H1 (cell line): ENCODE results near the gene MKKS. TPM values are rescaled to one million over a fixed set of nuclear protein-coding genes. Genes with fewer than 3 reads are reported as not detected.

ENCODE experiments used
- CTCF ChIA-PET: fragments of 300-600 bp; sonication (Branson Sonifier 250); formaldehyde crosslinking; loops from one replicate; lab custom pipeline; 2021; ENCODE audit not compliant: partially characterized antibody; lab: Charles Lee
- POLR2A ChIA-PET: fragments of 300-600 bp; sonication (Branson Sonifier 250); formaldehyde crosslinking; loops from one replicate; lab custom pipeline; 2021; ENCODE audit warnings: inconsistent platforms; ENCODE audit not compliant: partially characterized antibody; lab: Charles Lee
- DNase-seq, 2 experiments: peaks; one replicate each; pipeline versions ENCODE4 v3.0.0 to v3.0.0-alpha.2; 2010 to 2022; ENCODE audit warnings: low spot score in 2 of 2, low read depth in 1 of 2, mixed read lengths in 1 of 2
- FAIRE-seq: peaks from 2 replicates; lab custom pipeline; 2011; peaks lifted over from hg19 to GRCh38; lab: Jason Lieb, UNC
- H2AFZ ChIP-seq: 2 replicates; pipeline ENCODE4 v1.8.1; 2012; ENCODE audit warnings: low read length, inconsistent platforms
- H2AK5ac ChIP-seq: 2 replicates; pipeline ENCODE4 v1.6.1; 2013; ENCODE audit warnings: low read depth, low read length
- H2BK120ac ChIP-seq: replicated peaks from 2 replicates; pipeline ENCODE3; 2013; ENCODE audit warnings: low read depth, low read length, inconsistent platforms
- H2BK12ac ChIP-seq: 2 replicates; pipeline ENCODE4 v1.6.1; 2013; ENCODE audit warnings: low read depth, low read length
- H2BK15ac ChIP-seq: 2 replicates; pipeline ENCODE4 v1.6.1; 2013; ENCODE audit warnings: low read length
- H2BK20ac ChIP-seq: 2 replicates; pipeline ENCODE4 v1.6.1; 2013; ENCODE audit warnings: low read length
- H2BK5ac ChIP-seq: 2 replicates; pipeline ENCODE4 v1.6.1; 2013; ENCODE audit warnings: low read depth, low read length
- H3K14ac ChIP-seq: 2 replicates; pipeline ENCODE4 v1.6.1; 2013; ENCODE audit warnings: inconsistent platforms; ENCODE audit not compliant: insufficient read length
- H3K18ac ChIP-seq: 2 replicates; pipeline ENCODE4 v1.6.1; 2013; ENCODE audit warnings: low read length; ENCODE audit errors: extremely low read depth
- H3K23ac ChIP-seq: 2 replicates; pipeline ENCODE4 v1.6.1; 2013; ENCODE audit warnings: inconsistent platforms; ENCODE audit not compliant: insufficient read length
- H3K23me2 ChIP-seq: 2 replicates; pipeline ENCODE4 v1.6.1; 2013; ENCODE audit warnings: low read depth, low read length
- H3K27ac ChIP-seq: 2 replicates; pipeline ENCODE4 v1.6.1; 2011; ENCODE audit warnings: low read depth, low read length, inconsistent platforms
- H3K27me3 ChIP-seq, 4 experiments: replicated peaks in 1 of 4; 1 replicate in 1 of 4; 2 replicates in 3 of 4; pipeline versions ENCODE4 v1.6.1 to v1.8.1; 2011 to 2013; ENCODE audit warnings: low read length in 3 of 4, mild to moderate bottlenecking in 3 of 4, inconsistent platforms in 2 of 4, mixed read lengths in 2 of 4, moderate library complexity in 1 of 4; ENCODE audit not compliant: control insufficient read depth in 3 of 4, insufficient read depth in 3 of 4; ENCODE audit errors: extremely low read depth in 1 of 4
- H3K36me3 ChIP-seq, 4 experiments: 2 replicates each; pipeline versions ENCODE4 v1.6.1 to v1.8.1; 2011 to 2013; ENCODE audit warnings: mild to moderate bottlenecking in 4 of 4, low read length in 3 of 4, moderate library complexity in 2 of 4, control low read depth in 1 of 4, inconsistent platforms in 1 of 4; ENCODE audit not compliant: insufficient read depth in 4 of 4, control insufficient read depth in 2 of 4
- H3K4ac ChIP-seq: replicated peaks from 2 replicates; pipeline ENCODE3; 2013; ENCODE audit warnings: low read length, low read depth, mixed read lengths, inconsistent platforms; ENCODE audit not compliant: insufficient read length
- H3K4me1 ChIP-seq, 4 experiments: replicated peaks in 1 of 4; 1 replicate in 1 of 4; 2 replicates in 3 of 4; pipeline versions ENCODE4 v1.6.1 to v1.8.1; 2011 to 2013; ENCODE audit warnings: low read length in 3 of 4, inconsistent platforms in 2 of 4, mixed read lengths in 1 of 4; ENCODE audit not compliant: insufficient read depth in 4 of 4, control insufficient read depth in 3 of 4
- H3K4me2 ChIP-seq, 2 experiments: 2 replicates each; pipeline versions ENCODE4 v1.6.1 to v1.8.1; 2011 to 2013; ENCODE audit warnings: low read depth in 2 of 2, low read length in 2 of 2, control low read depth in 1 of 2, inconsistent platforms in 1 of 2, mild to moderate bottlenecking in 1 of 2; ENCODE audit not compliant: insufficient read depth in 1 of 2
- H3K4me3 ChIP-seq, 4 experiments: fragments of 200-600, 300-600 bp in 1 of 4; sonication (generic), shearing (Covaris generic), sonication (Bioruptor Twin) in 1 of 4; 2 replicates each; pipeline versions ENCODE4 v1.5.1 to v1.8.1; 2011 to 2016; ENCODE audit warnings: low read length in 4 of 4, low read depth in 3 of 4, control low read depth in 2 of 4, inconsistent platforms in 2 of 4, mild to moderate bottlenecking in 2 of 4, mixed read lengths in 1 of 4, moderate library complexity in 1 of 4; ENCODE audit not compliant: insufficient read depth in 2 of 4; ENCODE audit errors: extremely low read depth in 1 of 4
- H3K56ac ChIP-seq: replicated peaks from 2 replicates; pipeline ENCODE3; 2013; ENCODE audit warnings: low read depth, mild to moderate bottlenecking, mixed read lengths, low read length, inconsistent platforms; ENCODE audit not compliant: insufficient read length
- H3K79me1 ChIP-seq: 2 replicates; pipeline ENCODE4 v1.6.1; 2013; ENCODE audit warnings: low read depth, low read length, control low read depth
- H3K79me2 ChIP-seq, 2 experiments: 2 replicates each; pipeline versions ENCODE4 v1.6.1 to v1.8.1; 2012 to 2013; ENCODE audit warnings: low read length in 2 of 2, mild to moderate bottlenecking in 2 of 2, inconsistent platforms in 1 of 2; ENCODE audit not compliant: insufficient read depth in 2 of 2, control insufficient read depth in 1 of 2
- H3K9ac ChIP-seq, 4 experiments: replicated peaks in 1 of 4; 1 replicate in 1 of 4; 2 replicates in 3 of 4; pipeline versions ENCODE4 v1.6.1 to v1.8.1; 2011 to 2013; ENCODE audit warnings: low read depth in 3 of 4, low read length in 3 of 4, control low read depth in 2 of 4, mild to moderate bottlenecking in 2 of 4, moderate library complexity in 2 of 4, inconsistent platforms in 1 of 4; ENCODE audit errors: extremely low read depth in 1 of 4
- H3K9me3 ChIP-seq, 2 experiments: 2 replicates each; pipeline versions ENCODE4 v1.6.1 to v1.8.1; 2012 to 2013; ENCODE audit warnings: mild to moderate bottlenecking in 2 of 2, moderate library complexity in 2 of 2, control low read depth in 1 of 2, inconsistent platforms in 1 of 2, low read depth in 1 of 2, low read length in 1 of 2, mixed read lengths in 1 of 2; ENCODE audit not compliant: insufficient read depth in 2 of 2
- H4K20me1 ChIP-seq, 2 experiments: replicated peaks in 1 of 2; 2 replicates each; pipeline versions ENCODE3 to v1.8.1; 2011 to 2013; ENCODE audit warnings: inconsistent platforms in 2 of 2, low read length in 2 of 2, mild to moderate bottlenecking in 1 of 2; ENCODE audit not compliant: insufficient read depth in 2 of 2, control insufficient read depth in 1 of 2
- H4K5ac ChIP-seq: 2 replicates; pipeline ENCODE4 v1.6.1; 2013; ENCODE audit warnings: low read length, low read depth, mixed read lengths, inconsistent platforms; ENCODE audit not compliant: insufficient read length
- H4K8ac ChIP-seq: 2 replicates; pipeline ENCODE4 v1.8.0; 2013; ENCODE audit warnings: mild to moderate bottlenecking, moderate library complexity, low read length, inconsistent platforms; ENCODE audit not compliant: insufficient read depth; ENCODE audit errors: extremely low read depth
- H4K91ac ChIP-seq: replicated peaks from 2 replicates; pipeline ENCODE3; 2013; ENCODE audit warnings: low read length, mixed read lengths, inconsistent platforms; ENCODE audit not compliant: insufficient read length
- CHD2 ChIP-seq: IDR thresholded peaks from 2 replicates; pipeline ENCODE4 v1.6.1; 2012; ENCODE audit warnings: low read length, improper control_type of control experiment
- E2F6 ChIP-seq: IDR thresholded peaks from 2 replicates; pipeline ENCODE4 v1.6.1; 2012; ENCODE audit warnings: inconsistent platforms
- EP300 ChIP-seq, 2 experiments: IDR thresholded peaks; 1 replicate in 1 of 2; 2 replicates in 1 of 2; pipeline ENCODE4 v1.6.1; 2011 to 2012; ENCODE audit warnings: low read depth in 2 of 2, low read length in 2 of 2, mild to moderate bottlenecking in 2 of 2, borderline replicate concordance in 1 of 2, inconsistent platforms in 1 of 2, moderate library complexity in 1 of 2
- GABPA ChIP-seq: IDR thresholded peaks from 2 replicates; pipeline ENCODE4 v1.6.1; 2011; ENCODE audit warnings: mild to moderate bottlenecking, low read length, moderate library complexity, borderline replicate concordance; ENCODE audit not compliant: insufficient read depth
- MAFK ChIP-seq: IDR thresholded peaks from 2 replicates; pipeline ENCODE4 v1.6.1; 2012; ENCODE audit warnings: low read depth, mild to moderate bottlenecking, improper control_type of control experiment, low read length
- NRF1 ChIP-seq: IDR thresholded peaks from 2 replicates; pipeline ENCODE4 v1.6.1; 2011; ENCODE audit warnings: mild to moderate bottlenecking, low read depth, low read length, improper control_type of control experiment
- POLR2AphosphoS5 ChIP-seq: IDR thresholded peaks from 2 replicates; pipeline ENCODE4 v1.6.1; 2011; ENCODE audit warnings: low read depth, low read length
- SAP30 ChIP-seq: fragments of 300-600 bp; sonication (generic); IDR thresholded peaks from 2 replicates; pipeline ENCODE4 v1.7.1; 2012; ENCODE audit warnings: low read length, moderate library complexity, mild to moderate bottlenecking, inconsistent platforms; ENCODE audit not compliant: insufficient read depth, insufficient replicate concordance
- TAF7 ChIP-seq: optimal IDR thresholded peaks from 2 replicates; pipeline ENCODE3; 2011; ENCODE audit warnings: low read depth, mild to moderate bottlenecking, inconsistent platforms, low read length, moderate library complexity, borderline replicate concordance
- TBP ChIP-seq: IDR thresholded peaks from 2 replicates; pipeline ENCODE4 v1.6.1; 2011; ENCODE audit warnings: low read depth, low read length, improper control_type of control experiment
- WGBS, 2 experiments: shearing (Covaris generic) in 1 of 2; methylation state at CpG; one replicate each; pipeline versions ENCODE4 v1.1.6 to v1.1.7; 2013 to 2015; ENCODE audit warnings: low lambda C conversion rate in 2 of 2, mixed read lengths in 2 of 2, inconsistent platforms in 1 of 2, low coverage in 1 of 2, missing lambda C conversion rate in 1 of 2; ENCODE audit not compliant: insufficient replicate concordance in 2 of 2, insufficient coverage in 1 of 2, insufficient read length in 1 of 2; ENCODE audit errors: extremely low coverage in 1 of 2, missing lambda C conversion rate in 1 of 2; 5-methylcytosine and 5-hydroxymethylcytosine counted together
- polyA plus RNA-seq, 7 experiments: library from polyadenylated mRNA; depleted of rRNA in 3 of 7; stranded (reverse) in 5 of 7; unstranded in 2 of 7; fragments of >200 nt in 5 of 7; fragments of 200-250 nt in 2 of 7; gene quantifications; 1 replicate in 5 of 7; 2 replicates in 1 of 7; 4 replicates in 1 of 7; pipeline versions ENCODE4 v1.2.1 to v1.2.3, GENCODE V29; 2011 to 2013; ENCODE audit warnings: missing spikeins in 2 of 7, mixed read lengths in 2 of 7
- total RNA-seq: library from RNA; stranded (reverse); fragmentation: NEBNext Ultra II Directional; extraction: Animal tissue kit (Norgen Biotek cat#: 25700); gene quantifications from 2 replicates; pipeline ENCODE4 v1.2.1, GENCODE V29; 2021

MKKS gene
- total and polyA plus RNA-seq, 2 of the 8 experiments (the other 6 are each of a cell fraction or from before 2014, with no cell fraction given), result 15.9 to 24.8 TPM

- Histone ChIP-seq H3K18ac (no peak overlapping the region), H3K27ac (no peak overlapping the region), H3K9me3 (no peaks in the 10 kb centered on the region), H2AK5ac (no peak overlapping the region), H4K91ac (no peak overlapping the region), H3K27me3 (no peaks in the 10 kb centered on the region), H2BK5ac (no peak overlapping the region), H2BK120ac (no peak overlapping the region), H3K56ac (no peak overlapping the region), H3K9ac (no peak overlapping the region), H4K5ac (no peak overlapping the region), H3K4me3 (no peak overlapping the region), H3K4me2 (no peak overlapping the region), H3K4ac (no peak overlapping the region), H3K23ac (no peak overlapping the region), H3K14ac (no peak overlapping the region), H3K23me2 (no peaks in the 10 kb centered on the region), H2AFZ (no peak overlapping the region), H3K36me3 (no peaks in the 10 kb centered on the region), H2BK15ac (no peak overlapping the region), H4K8ac (no peak overlapping the region), H4K20me1 (no peaks in the 10 kb centered on the region), H3K79me1 (no peaks in the 10 kb centered on the region), H2BK20ac (no peak overlapping the region), H3K4me1 (peaks cover 0 to 5% (median under 1%) of the 10 kb centered on the region in 4 experiments; a peak in 2 of 7 replicates), H2BK12ac (no peak overlapping the region), H3K79me2 (no peaks in the 10 kb centered on the region; a peak in 1 of 4 replicates)
- DNase-seq (no peak), FAIRE-seq (no peak)
- ChIA-PET CTCF (interaction anchor here (0.9 kb wide), 1 partner anchor 10 kb away, joined by 3 read pairs; no protein-coding TSS in a partner anchor), POLR2A (no interaction called here)
- WGBS, 2 experiments, result 80% methylated on average over 2 of the region's 2 CpGs; no CpG with 5 or more reads in 1 of the 2 experiments
- TF ChIP-seq POLR2AphosphoS5 (no peak), E2F6 (no peak), EP300 (IDR thresholded peaks at IDR 0.05; ENCODE audit: borderline replicate concordance in 1 of 2, low read depth in 2 of 2, low read length in 2 of 2) (no peak), SAP30 (no peak), NRF1 (no peak), TBP (no peak), GABPA (no peak), MAFK (no peak), TAF7 (no peak), CHD2 (no peak)
Measured at GRCh38 chr20:10483691-10484090, 49.7 kb upstream of the MKKS start.
